ENCODE results near the gene NCEH1.

Gene NCEH1

GRCh38 chr3:172640751-172641150, 70.1 kb downstream of the NCEH1 start:
- no peak for DNase-seq

GRCh38 chr3:172635588-172635987, 75.3 kb downstream of the NCEH1 start:
- DNase-seq, result no peak

- DNase-seq, result no peak
Measured at GRCh38 chr3:172634948-172635347, 75.9 kb downstream of the NCEH1 start.

- DNase-seq, result no peak
Measured at GRCh38 chr3:172630316-172630715, 80.6 kb downstream of the NCEH1 start.

- DNase-seq, result no peak
Measured at GRCh38 chr3:172629470-172629869, 81.4 kb downstream of the NCEH1 start.

- DNase-seq, result no peak
Measured at GRCh38 chr3:172627057-172627809, 83.6 kb downstream of the NCEH1 start.

- DNase-seq, result no peak
Measured at GRCh38 chr3:172626021-172626640, 84.7 kb downstream of the NCEH1 start.

GRCh38 chr3:172625404-172625803, 85.5 kb downstream of the NCEH1 start:
- no peak for DNase-seq

- no peak for DNase-seq
Measured at GRCh38 chr3:172624999-172625398, 85.9 kb downstream of the NCEH1 start.

GRCh38 chr3:172622916-172623700, 87.8 kb downstream of the NCEH1 start:
- DNase-seq, result peak; percentile 57

- no peak for DNase-seq
Measured at GRCh38 chr3:172622156-172622555, 88.7 kb downstream of the NCEH1 start.

- DNase-seq, result peak; percentile 19
Measured at GRCh38 chr3:172617976-172618375, 92.9 kb downstream of the NCEH1 start.

- no peak for DNase-seq
Measured at GRCh38 chr3:172617013-172617706, 93.7 kb downstream of the NCEH1 start.

GRCh38 chr3:172616031-172616461, 94.8 kb downstream of the NCEH1 start:
- DNase-seq, result no peak

- DNase-seq, result no peak
Measured at GRCh38 chr3:172615296-172615695, 95.6 kb downstream of the NCEH1 start.

- DNase-seq, result no peak
Measured at GRCh38 chr3:172614340-172615274, 96.3 kb downstream of the NCEH1 start.

GRCh38 chr3:172613845-172614244, 97.0 kb downstream of the NCEH1 start:
- DNase-seq, result no peak

GRCh38 chr3:172612871-172613678, 97.8 kb downstream of the NCEH1 start:
- DNase-seq, result no peak

GRCh38 chr3:172609750-172610149, 101.1 kb downstream of the NCEH1 start:
- DNase-seq, result no peak

GRCh38 chr3:172608575-172608974, 102.3 kb downstream of the NCEH1 start:
- no peak for DNase-seq

Data from NCI-H1105 treated with DMSO at 0.1 percent for 48 hours (cell line).